ENCODE results near the gene SLC6A7. TPM values are rescaled to one million over a fixed set of nuclear protein-coding genes. Genes with fewer than 3 reads are reported as not detected.
A peak's percentile ranks its signal among the peaks of the same experiment; 100 is the strongest.

SLC6A7 gene
- total RNA-seq, 4 donors from 2014 or later: not detected

GRCh38 chr5:150146235-150146634 lies 43.6 kb upstream of the SLC6A7 start:
- Histone ChIP-seq H3K9me3 (no peaks in the 10 kb centered on the region), H3K4me3 (no peak overlapping the region)

GRCh38 chr5:150146862-150147601 lies 42.8 kb upstream of the SLC6A7 start:
- peak overlapping the region in 3 of 4 donors; percentile 65 to 90 (median 83) for H3K27ac ChIP-seq
- H3K4me3 ChIP-seq: peak overlapping the region in 1 of 2 donors; percentile 25

More at GRCh38 chr5:150146235-150146634, 43.6 kb upstream of the SLC6A7 start:
- WGBS, 2 donors (ENCODE audit: low coverage in 1 of 2): 94 to 96% methylated on average over 3 to 4 of the region's 5 CpGs
- ATAC-seq: no peak
- TF ChIP-seq POLR2AphosphoS5 (IDR thresholded peaks at IDR 0.05): no peak
- no peak for TF ChIP-seq EP300 (IDR thresholded peaks at IDR 0.05)
- TF ChIP-seq POLR2A (IDR thresholded peaks at IDR 0.05): no peak
- TF ChIP-seq CTCF (IDR thresholded peaks at IDR 0.05): no peak
- Histone ChIP-seq H3K27ac (peak overlapping the region in 3 of 4 donors; percentile 65 to 90 (median 83)), H3K4me1 (peaks cover 14 to 100% (median 55%) of the 10 kb centered on the region in 3 donors), H3K36me3 (peaks cover 0 to 10% of the 10 kb centered on the region in 2 donors), H3K27me3 (no peaks in the 10 kb centered on the region)

GRCh38 chr5:150147670-150148069 lies 42.2 kb upstream of the SLC6A7 start:
- WGBS, 2 donors (ENCODE audit: low coverage in 1 of 2): 67 to 86% methylated on average over 1 to 2 of the region's 7 CpGs
- Histone ChIP-seq H3K4me3 (peak overlapping the region in 1 of 2 donors; percentile 25), H3K4me1 (peaks cover 5 to 100% (median 43%) of the 10 kb centered on the region in 3 donors), H3K27ac (peak overlapping the region in 3 of 4 donors; percentile 65 to 90 (median 83)), H3K9me3 (no peaks in the 10 kb centered on the region), H3K36me3 (peaks cover 0 to 14% of the 10 kb centered on the region in 2 donors), H3K27me3 (no peaks in the 10 kb centered on the region)
- no peak for ATAC-seq
- TF ChIP-seq CTCF (IDR thresholded peaks at IDR 0.05) (no peak), EP300 (IDR thresholded peaks at IDR 0.05) (no peak), POLR2A (IDR thresholded peaks at IDR 0.05) (no peak), POLR2AphosphoS5 (IDR thresholded peaks at IDR 0.05) (no peak)

More at GRCh38 chr5:150146862-150147601, 42.8 kb upstream of the SLC6A7 start:
- Histone ChIP-seq H3K36me3 (peaks cover 0 to 11% of the 10 kb centered on the region in 2 donors), H3K27me3 (no peaks in the 10 kb centered on the region), H3K4me1 (peaks cover 7 to 100% (median 50%) of the 10 kb centered on the region in 3 donors), H3K9me3 (no peaks in the 10 kb centered on the region)
- WGBS, 2 donors (ENCODE audit: low coverage in 1 of 2): 69% methylated on average over 3 of the region's 14 CpGs; no CpG with 5 or more reads in 1 of the 2 donors
- ATAC-seq: no peak
- no peak for TF ChIP-seq POLR2A (IDR thresholded peaks at IDR 0.05)
- no peak for TF ChIP-seq EP300 (IDR thresholded peaks at IDR 0.05)
- TF ChIP-seq CTCF (IDR thresholded peaks at IDR 0.05): no peak
- TF ChIP-seq POLR2AphosphoS5 (IDR thresholded peaks at IDR 0.05): no peak

GRCh38 chr5:150148117-150148927 lies 41.5 kb upstream of the SLC6A7 start:
- H3K36me3 ChIP-seq: peaks cover 0 to 19% of the 10 kb centered on the region in 2 donors
- H3K4me3 ChIP-seq: peak overlapping the region in 1 of 2 donors; percentile 25
- WGBS, 2 donors (ENCODE audit: low coverage in 1 of 2): 51 to 59% methylated on average over 5 to 9 of the region's 11 CpGs
- ATAC-seq: no peak
- H3K4me1 ChIP-seq: peaks cover 5 to 100% (median 38%) of the 10 kb centered on the region in 3 donors
- H3K27ac ChIP-seq: peak overlapping the region in 3 of 4 donors; percentile 65 to 90 (median 83)
- H3K27me3 ChIP-seq: no peaks in the 10 kb centered on the region
- TF ChIP-seq POLR2AphosphoS5 (IDR thresholded peaks at IDR 0.05) (no peak), POLR2A (IDR thresholded peaks at IDR 0.05) (no peak), EP300 (IDR thresholded peaks at IDR 0.05) (no peak), CTCF (IDR thresholded peaks at IDR 0.05) (no peak)
- H3K9me3 ChIP-seq: no peaks in the 10 kb centered on the region

Measured in gastroesophageal sphincter (tissue), 4 donors.